Dedifferentiated amniotic fluid mesenchymal stem cell (primary cell): ENCODE measurements around the gene NPIPA1.
"Not testable (repeated sequence)": the region's sequence is repeated elsewhere in the genome, so short reads cannot be mapped to it uniquely, and the experiment has no call there.

Experiments
- DNase-seq: peaks from one replicate; pipeline ENCODE4 v3.0.0-alpha.2; 2016; ENCODE audit errors: extremely low spot score

Gene NPIPA1

DNA sequence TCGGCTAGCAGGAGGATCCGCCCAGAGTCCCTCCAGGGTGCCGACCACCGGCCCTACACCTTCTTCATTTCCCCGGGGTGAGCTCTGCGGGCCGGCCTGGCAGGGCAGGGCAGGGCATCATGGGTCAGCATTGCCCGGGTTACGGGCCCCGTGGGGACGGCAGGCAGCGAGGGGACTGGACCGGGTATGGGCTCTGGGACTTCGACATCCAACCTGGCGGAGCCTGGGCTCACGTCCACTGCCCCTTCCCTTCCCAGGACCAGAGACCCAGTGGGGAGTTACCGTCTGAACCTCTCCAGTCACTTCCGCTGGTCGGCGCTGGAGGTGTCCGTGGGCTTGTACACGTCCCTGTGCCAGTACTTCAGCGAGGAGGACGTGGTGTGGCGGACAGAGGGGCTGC, 7.0 kb upstream of the NPIPA1 start:
- DNase-seq = not testable (repeated sequence)

DNA sequence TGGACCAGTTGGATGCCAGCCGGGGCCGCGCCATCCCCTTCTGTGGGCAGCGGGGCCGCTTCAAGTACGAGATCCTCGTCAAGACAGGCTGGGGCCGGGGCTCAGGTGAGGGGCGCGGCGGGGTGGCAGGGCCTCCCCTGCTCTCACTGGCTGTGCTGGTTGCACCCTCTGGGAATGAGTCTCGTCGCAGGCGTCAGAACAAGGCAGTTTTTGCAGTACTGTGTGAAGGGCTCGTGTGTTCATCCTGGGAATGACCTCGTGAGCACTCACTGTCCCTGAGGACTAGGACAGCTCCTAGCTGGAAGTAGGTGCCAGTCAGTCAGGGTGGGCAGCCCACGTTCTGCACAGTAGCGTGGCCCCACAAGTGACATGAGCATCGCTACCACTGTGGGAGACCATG, 6.3 kb upstream of the NPIPA1 start:
- DNase-seq = not testable (repeated sequence)

GRCh38 chr16:14932581-14933375, 4.5 kb upstream of the NPIPA1 start:
- DNase-seq = not testable (repeated sequence)

DNA sequence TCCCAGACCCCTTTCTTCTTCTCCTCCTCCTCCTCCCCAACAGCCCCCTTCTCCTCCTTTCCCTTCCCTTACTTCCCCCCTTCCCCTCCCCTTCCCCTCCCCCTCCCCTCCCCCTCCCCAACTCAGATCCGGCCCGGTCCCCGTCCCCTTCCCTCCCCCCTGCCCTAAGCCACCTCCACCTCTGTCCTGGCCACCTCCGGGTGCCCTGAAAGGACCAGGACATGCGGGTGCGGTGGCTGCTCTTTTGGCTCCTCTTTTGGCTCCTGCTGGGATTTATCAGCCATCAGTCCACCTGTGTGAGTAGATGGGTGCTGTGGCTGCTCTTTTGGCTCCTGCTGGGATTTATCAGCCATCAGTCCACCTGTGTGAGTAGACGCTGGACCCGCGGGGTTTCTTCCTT, 751 bp downstream of the NPIPA1 start:
- DNase-seq = not testable (repeated sequence)

GRCh38 chr16:14942686-14943085, 5.4 kb downstream of the NPIPA1 start:
- not testable (repeated sequence) for DNase-seq

DNA sequence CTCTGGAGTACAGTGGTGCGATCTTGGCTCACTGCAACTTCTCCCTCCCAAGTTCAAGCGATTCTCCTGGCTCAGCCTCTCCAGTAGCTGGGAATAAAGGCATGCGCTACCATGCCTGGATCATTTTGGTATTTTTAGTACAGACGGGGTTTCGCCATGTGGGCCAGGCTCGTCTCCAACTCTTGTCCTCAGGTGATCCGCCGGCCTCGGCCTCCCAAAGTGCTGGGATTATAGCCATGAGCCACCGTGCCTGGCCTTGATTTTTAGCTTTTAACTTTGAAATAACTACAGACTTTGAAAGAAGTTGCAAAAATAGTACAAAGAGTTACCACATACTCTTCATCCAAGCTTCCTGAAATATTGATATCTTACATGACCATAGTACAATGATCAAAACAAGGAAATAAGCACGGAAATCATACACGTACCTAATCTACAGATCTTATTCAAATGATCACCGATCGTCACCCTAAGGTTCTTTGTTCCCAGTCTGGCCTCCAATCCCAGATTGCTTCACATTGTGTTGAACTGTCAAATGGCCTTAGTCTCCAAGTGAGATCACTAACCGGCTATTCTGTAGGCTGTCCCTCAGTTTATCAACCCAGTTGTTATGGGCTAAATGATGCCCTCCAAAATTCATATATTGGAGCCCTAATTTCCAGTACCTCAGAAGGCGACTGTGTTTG, 18.4 kb downstream of the NPIPA1 start:
- DNase-seq = no peak

GRCh38 chr16:14957576-14958322, 20.5 kb downstream of the NPIPA1 start:
- no peak for DNase-seq

DNA sequence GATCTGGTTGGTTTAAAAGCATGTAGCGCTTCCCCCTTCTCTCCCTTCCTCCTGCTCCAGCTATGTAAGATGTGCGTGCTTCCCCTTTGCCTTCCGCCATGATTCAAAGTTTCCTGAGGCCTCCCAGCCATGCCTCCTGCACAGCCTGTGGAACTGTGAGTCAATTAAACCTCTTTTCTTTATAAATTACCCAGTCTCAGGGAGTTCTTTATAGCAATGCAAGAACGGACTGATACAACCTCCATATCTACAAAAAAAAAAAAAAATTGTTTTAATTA, 21.0 kb downstream of the NPIPA1 start:
- no peak for DNase-seq

GRCh38 chr16:14958970-14959369, 21.7 kb downstream of the NPIPA1 start:
- no peak for DNase-seq

DNA sequence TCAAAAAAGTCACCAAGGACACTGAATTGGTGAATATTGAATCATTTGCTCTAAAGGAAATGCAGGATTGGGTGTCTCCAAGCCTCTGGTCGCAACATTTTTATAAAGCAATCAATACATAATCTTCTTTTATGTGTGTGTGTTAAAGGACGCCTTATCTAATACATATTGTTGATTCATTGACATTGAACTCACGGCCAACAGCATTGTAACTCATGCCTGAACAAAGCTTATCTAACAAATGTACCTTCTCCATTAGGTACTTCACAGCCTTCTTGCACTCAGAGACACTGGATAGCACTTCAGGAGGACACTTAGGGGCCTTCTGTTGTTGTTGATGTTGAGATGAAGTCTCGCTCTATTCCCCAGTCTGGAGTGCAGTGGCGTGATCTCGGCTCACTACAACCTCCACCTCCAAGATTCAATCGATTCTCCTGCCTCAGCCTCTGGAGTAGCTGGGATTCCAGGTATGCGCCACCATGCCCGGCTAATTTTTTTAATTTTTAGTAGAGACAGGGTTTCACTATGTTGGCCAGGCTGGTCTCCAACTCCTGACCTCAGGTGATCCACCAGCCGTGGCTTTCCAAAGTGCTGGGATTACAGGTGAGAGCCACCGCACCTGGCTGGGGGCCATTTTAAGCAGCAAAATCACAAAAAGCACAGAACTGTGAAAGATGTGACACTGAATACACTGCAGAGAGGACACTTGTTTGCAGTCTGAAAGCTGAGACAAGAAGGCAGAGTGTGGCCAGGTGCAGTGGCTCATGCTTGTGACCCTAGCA, 24.4 kb downstream of the NPIPA1 start:
- DNase-seq = no peak

DNA sequence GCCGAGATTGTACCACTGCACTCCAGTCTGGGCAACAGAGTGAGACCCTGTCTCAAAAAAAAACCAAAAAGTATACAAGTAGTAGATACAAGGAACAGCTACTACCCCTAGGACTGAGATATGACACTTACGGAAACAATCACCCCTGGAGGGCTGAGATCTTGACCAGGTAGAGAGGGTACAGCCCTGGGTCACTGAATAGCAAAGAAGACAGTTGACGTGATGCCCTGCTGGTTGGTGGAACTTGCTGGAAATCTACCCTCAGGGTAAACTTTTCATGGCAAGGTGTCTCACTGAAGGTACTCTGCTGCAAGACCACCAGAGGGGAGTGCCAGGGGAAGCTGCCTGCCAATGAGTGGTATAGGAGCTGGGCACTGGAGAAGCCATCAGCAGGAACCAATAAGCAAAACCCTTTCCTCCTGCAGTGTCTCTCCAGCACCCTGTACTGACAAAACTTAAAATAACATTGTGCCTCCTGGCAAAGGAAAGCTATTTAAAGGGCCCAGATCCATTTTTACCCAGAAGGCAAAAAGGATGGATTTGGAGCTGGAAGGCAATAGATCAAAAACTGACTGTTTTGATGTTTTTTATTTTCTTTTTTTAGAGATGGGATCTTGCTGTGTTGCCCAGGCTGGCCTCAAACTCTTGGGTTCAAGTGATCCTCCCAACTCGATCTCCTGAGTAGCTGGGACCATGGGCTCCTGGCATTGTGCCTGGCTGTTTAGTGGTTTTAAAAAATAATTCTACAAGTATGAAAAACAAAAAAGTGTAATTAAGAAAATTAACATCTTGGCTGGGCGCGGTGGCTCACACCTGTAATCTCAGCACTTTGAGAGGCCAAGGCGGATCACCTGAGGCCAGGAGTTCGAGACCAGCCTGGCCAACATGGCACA, 26.3 kb downstream of the NPIPA1 start:
- DNase-seq = no peak

GRCh38 chr16:14965328-14965727, 28.1 kb downstream of the NPIPA1 start:
- no peak for DNase-seq

GRCh38 chr16:14969795-14970194, 32.6 kb downstream of the NPIPA1 start:
- DNase-seq = not testable (repeated sequence)

DNA sequence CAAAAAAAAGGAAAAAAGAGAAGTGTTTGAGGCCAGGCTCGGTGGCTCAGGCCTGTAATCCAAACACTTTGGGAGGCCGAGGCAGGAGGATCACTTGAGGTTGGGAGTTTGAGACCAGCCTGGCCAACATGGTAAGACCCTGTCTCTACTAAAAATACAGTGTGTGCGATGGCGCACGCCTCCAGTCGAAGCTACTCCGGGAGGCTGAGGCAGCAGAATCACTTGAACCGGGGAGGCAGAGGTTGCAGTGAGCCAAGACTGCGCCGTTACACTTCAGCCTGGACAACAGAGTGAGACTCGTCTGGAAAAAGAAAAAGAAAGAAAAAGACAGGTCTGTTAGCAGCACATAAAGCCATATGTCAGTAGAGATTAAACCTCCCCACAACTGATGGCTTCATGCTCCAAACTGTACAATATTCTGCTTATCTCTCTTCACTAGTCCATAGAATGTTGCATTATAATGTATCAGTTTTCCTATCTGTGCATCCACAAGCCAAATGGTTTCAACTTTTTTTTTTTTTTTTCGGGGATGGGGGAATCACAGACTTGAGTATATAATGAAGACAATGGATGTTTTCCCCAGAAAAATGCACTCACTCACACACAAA, 34.5 kb downstream of the NPIPA1 start:
- DNase-seq = not testable (repeated sequence)

GRCh38 chr16:14973785-14974322, 36.6 kb downstream of the NPIPA1 start:
- DNase-seq = not testable (repeated sequence)

GRCh38 chr16:14974331-14974655, 37.0 kb downstream of the NPIPA1 start:
- DNase-seq = not testable (repeated sequence)

DNA sequence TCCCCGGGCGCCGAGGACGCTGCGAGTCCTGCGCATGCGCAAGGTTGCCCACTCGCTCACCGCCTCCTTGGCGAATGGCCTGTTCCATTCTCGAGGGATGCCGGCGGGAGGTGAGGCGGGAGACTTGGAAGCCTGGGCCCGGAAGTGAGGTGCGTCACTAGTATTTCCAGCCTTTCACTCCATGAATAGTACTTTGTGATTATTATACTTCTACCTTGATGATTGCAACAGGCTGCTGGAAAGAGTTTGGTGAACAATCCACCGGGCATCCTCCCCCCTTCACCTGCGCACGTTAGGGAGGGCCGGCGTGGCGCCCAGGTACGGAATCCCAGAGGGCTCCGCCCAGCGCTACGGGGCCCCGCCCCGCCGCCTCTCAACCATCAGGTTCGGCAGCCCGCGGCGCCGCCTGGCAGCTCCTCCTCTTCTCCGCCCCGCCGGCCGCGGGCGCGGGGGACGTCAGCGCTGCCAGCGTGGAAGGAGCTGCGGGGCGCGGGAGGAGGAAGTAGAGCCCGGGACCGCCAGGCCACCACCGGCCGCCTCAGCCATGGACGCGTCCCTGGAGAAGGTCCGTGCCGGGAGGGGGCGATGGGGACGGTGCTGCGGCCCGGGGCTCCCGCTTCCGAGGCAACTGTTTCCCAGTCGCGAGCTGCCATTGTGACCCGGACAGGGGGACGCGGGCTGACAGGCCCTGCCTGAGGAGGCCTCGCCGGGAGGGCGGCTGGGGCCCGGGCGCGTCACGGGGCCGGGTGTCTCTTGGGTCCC, 37.6 kb downstream of the NPIPA1 start, which contains the start of gene PDXDC1:
PDXDC1 (plus strand) TSS at position 371 of the 762 bp plus-strand sequence; CDS start at position 545, 174 bp downstream.
- DNase-seq = peak; percentile 77

DNA sequence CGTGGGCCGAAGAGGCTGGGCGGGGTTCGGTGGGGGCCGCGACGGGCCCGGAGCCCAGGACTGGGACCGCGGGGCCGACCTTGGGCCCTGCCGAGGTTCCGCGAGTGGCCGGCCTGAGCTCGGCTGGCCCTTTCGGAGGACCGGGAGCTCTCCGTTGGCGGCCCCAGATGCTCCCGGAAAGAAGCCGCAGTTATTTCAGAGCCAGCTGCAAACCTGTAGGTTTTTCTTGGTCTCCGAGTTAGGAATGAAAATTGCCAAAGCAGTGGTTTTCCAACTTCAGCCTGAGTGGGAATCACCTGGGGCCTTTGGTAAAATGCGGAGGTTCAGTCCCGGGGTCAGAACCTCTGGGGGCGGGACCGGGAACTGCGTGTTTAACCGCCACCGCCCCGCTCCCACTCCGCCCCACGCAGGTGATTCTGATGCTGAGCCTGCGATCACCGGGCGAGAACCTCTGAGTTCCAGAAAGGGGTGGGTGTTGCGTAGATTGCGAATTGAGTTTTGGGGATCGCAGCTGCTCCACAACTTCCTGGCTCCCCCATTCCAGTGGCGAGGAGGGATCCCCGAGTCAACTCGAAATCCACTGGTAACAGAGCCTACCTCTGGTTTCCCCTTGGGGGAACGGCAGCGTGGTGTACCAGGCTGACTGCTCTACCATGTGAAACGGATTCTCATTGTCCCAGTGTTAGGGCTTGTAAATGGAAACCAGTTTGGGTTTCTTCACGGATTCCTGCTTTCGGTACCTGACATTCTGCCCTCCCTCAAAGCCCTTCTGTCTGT, 38.4 kb downstream of the NPIPA1 start:
- DNase-seq = not testable (repeated sequence)
